Panc1 (cell line): ENCODE results near the gene SDSL. TPM values are rescaled to one million over a fixed set of nuclear protein-coding genes. Genes with fewer than 3 reads are reported as not detected.

Experiments
- ATAC-seq: fragments of 200-7000 bp; cut with Tn5 transposase; 2 replicates; pipeline ENCODE4 v1.9.1; 2020; ENCODE audit warnings: mild to moderate bottlenecking, moderate library complexity
- BruUV-seq: library from RNA; stranded (reverse); fragments of 400-500 nt; replicated peaks from 2 replicates; lab custom pipeline; 2021; lab: Mats Ljungman, UMichigan
- CTCF ChIA-PET: fragments of 300-600 bp; sonication (Branson Sonifier 250); formaldehyde crosslinking; loops from one replicate; lab custom pipeline; 2022; ENCODE audit warnings: antibody characterized with exemption; lab: Charles Lee
- POLR2A ChIA-PET: fragments of 300-600 bp; sonication (Branson Sonifier 250); formaldehyde crosslinking; loops from one replicate; lab custom pipeline; 2022; ENCODE audit warnings: antibody characterized with exemption; lab: Charles Lee
- DNase-seq: peaks from one replicate; pipeline ENCODE4 v3.0.0-alpha.2; 2010; ENCODE audit warnings: low read depth, low spot score
- H3K27ac ChIP-seq: 2 replicates; pipeline ENCODE4 v1.5.1; 2011; ENCODE audit warnings: mild to moderate bottlenecking, low read length, inconsistent platforms
- H3K27me3 ChIP-seq: fragments of 200-500 bp; sonication (Bioruptor generic); 2 replicates; pipeline ENCODE4 v1.6.0; 2014; ENCODE audit warnings: low read length, inconsistent platforms; ENCODE audit not compliant: control insufficient read depth, insufficient read depth
- H3K36me3 ChIP-seq: fragments of 200-500 bp; sonication (Bioruptor generic); 2 replicates; pipeline ENCODE4 v1.5.1; 2014; ENCODE audit warnings: inconsistent platforms, mild to moderate bottlenecking, low read length, moderate library complexity; ENCODE audit not compliant: control insufficient read depth, insufficient read depth
- H3K4me1 ChIP-seq: 2 replicates; pipeline ENCODE4 v1.5.1; 2011; ENCODE audit warnings: inconsistent platforms, mild to moderate bottlenecking, low read length, moderate library complexity; ENCODE audit not compliant: control insufficient read depth, insufficient read depth
- H3K4me3 ChIP-seq, 2 experiments: 2 replicates each; pipeline ENCODE4 v1.5.1; 2011 to 2012; ENCODE audit warnings: low read depth in 2 of 2, low read length in 2 of 2, mild to moderate bottlenecking in 2 of 2, inconsistent platforms in 1 of 2, moderate library complexity in 1 of 2
- H3K9me3 ChIP-seq: fragments of 200-500 bp; sonication (Bioruptor generic); 2 replicates; pipeline ENCODE4 v1.5.1; 2014; ENCODE audit warnings: low read depth, mild to moderate bottlenecking, inconsistent platforms, low read length, moderate library complexity; ENCODE audit not compliant: control insufficient read depth, insufficient read depth
- CTCF ChIP-seq: fragments of 450-650 bp; IDR thresholded peaks from 2 replicates; pipeline ENCODE4 v1.5.1; 2017; ENCODE audit warnings: mild to moderate bottlenecking
- POLR2AphosphoS5 ChIP-seq: IDR thresholded peaks from 2 replicates; pipeline ENCODE4 v1.6.1; 2012; ENCODE audit warnings: mild to moderate bottlenecking, low read depth, low read length, moderate library complexity
- REST ChIP-seq, 2 experiments: IDR thresholded peaks; 2 replicates each; pipeline ENCODE4 v1.6.1; 2011 to 2012; ENCODE audit warnings: low read depth in 2 of 2, control low read depth in 1 of 2, low read length in 1 of 2, mild to moderate bottlenecking in 1 of 2, moderate library complexity in 1 of 2; ENCODE audit not compliant: insufficient read depth in 1 of 2
- SIN3A ChIP-seq: IDR thresholded peaks from 2 replicates; pipeline ENCODE4 v1.6.1; 2012; ENCODE audit warnings: low read depth, mild to moderate bottlenecking, low read length, moderate library complexity, borderline replicate concordance; ENCODE audit not compliant: insufficient read depth
- TCF7L2 ChIP-seq: IDR thresholded peaks from 2 replicates; pipeline ENCODE4 v1.6.1; 2011; ENCODE audit warnings: mild to moderate bottlenecking, low read depth, low read length, inconsistent platforms
- in situ Hi-C: cut with HindIII; loops from 2 replicates; pipeline ENCODE4 v1.10.0; 2016; ENCODE audit warnings: low sequenced_read_pairs, low pct_unique_long_range_greater_than_20kb
- intact Hi-C: fragments of 100-400 bp; cut with micrococcal nuclease; formaldehyde crosslinking; loops from one replicate; pipeline ENCODE4 v1.10.0; 2022; ENCODE audit not compliant: unreplicated experiment
- total RNA-seq: library from RNA; stranded (reverse); gene quantifications from one replicate; pipeline ENCODE4 v1.2.1, GENCODE V29; 2021; ENCODE audit not compliant: unreplicated experiment

The SDSL gene
- total RNA-seq, 1 experiment from 2014 or later = 5.8 TPM

- Histone ChIP-seq H3K4me3 (peak overlapping the region; percentile 27 to 50), H3K9me3 (no peaks in the 10 kb centered on the region), H3K27me3 (peaks cover 50% of the 10 kb centered on the region), H3K27ac (no peak overlapping the region), H3K36me3 (no peaks in the 10 kb centered on the region), H3K4me1 (peaks cover 13% of the 10 kb centered on the region)
- no peak for TF ChIP-seq REST (IDR thresholded peaks at IDR 0.05; ENCODE audit: insufficient read depth in 1 of 2, low read depth in 2 of 2, low read length in 1 of 2)
- TF ChIP-seq SIN3A = no peak
- TF ChIP-seq CTCF = no peak; the same call in 1 of the 2 replicates
- TF ChIP-seq TCF7L2 = no peak
- no peak for TF ChIP-seq POLR2AphosphoS5
- ATAC-seq (no peak), DNase-seq (no peak)
- BruUV-seq = no TSS peak
- CTCF ChIA-PET = interaction anchor here (0.5 kb wide), 1 partner anchor 254 kb away, joined by 4 read pairs; no protein-coding TSS in a partner anchor
- POLR2A ChIA-PET = no interaction called here
- intact Hi-C loops = no loop called here
- in situ Hi-C loops = no loop called here
Measured at GRCh38 chr12:113464852-113465719, 42.9 kb downstream of the SDSL start.

- in situ Hi-C loops = no loop called here
- Histone ChIP-seq H3K4me3 (no peak overlapping the region), H3K4me1 (peaks cover 17% of the 10 kb centered on the region), H3K9me3 (no peaks in the 10 kb centered on the region), H3K27me3 (peaks cover 56% of the 10 kb centered on the region), H3K36me3 (no peaks in the 10 kb centered on the region), H3K27ac (no peak overlapping the region)
- POLR2A ChIA-PET = no interaction called here
- no TSS peak for BruUV-seq
- CTCF ChIA-PET = no interaction called here
- intact Hi-C loops = no loop called here
- TF ChIP-seq POLR2AphosphoS5 = no peak
- no peak for TF ChIP-seq REST (IDR thresholded peaks at IDR 0.05; ENCODE audit: insufficient read depth in 1 of 2, low read depth in 2 of 2, low read length in 1 of 2)
- no peak for TF ChIP-seq TCF7L2
- no peak for TF ChIP-seq SIN3A
- TF ChIP-seq CTCF = no peak
- ATAC-seq = no peak
- no peak for DNase-seq
Measured at GRCh38 chr12:113465808-113466453, 43.8 kb downstream of the SDSL start.
